K562 (cell line): ENCODE measurements around the gene C5AR2. TPM values are rescaled to one million over a fixed set of nuclear protein-coding genes. Genes with fewer than 3 reads are reported as not detected.

ENCODE experiments used
- ATF1 ChIP-seq, 2 experiments: fragments of 450-650 bp in 1 of 2; IDR thresholded peaks; 2 replicates each; pipeline ENCODE4 v1.6.1; 2016; ENCODE audit warnings: missing compliant biosample characterization in 1 of 2, missing genetic modification characterization in 1 of 2
- DIDO1 ChIP-seq: fragments of 450-650 bp; IDR thresholded peaks from 2 replicates; pipeline ENCODE4 v1.6.1; 2016; ENCODE audit warnings: low read depth, missing biosample characterization, missing genetic modification characterization
- GMEB1 ChIP-seq: fragments of 250-450 bp; sonication (Bioruptor Pico); IDR thresholded peaks from 2 replicates; pipeline ENCODE4 v1.4.0; 2020; ENCODE audit warnings: mild to moderate bottlenecking
- HDAC6 ChIP-seq: IDR thresholded peaks from 2 replicates; pipeline ENCODE4 v1.6.1; 2012; ENCODE audit warnings: low read depth, mild to moderate bottlenecking, control low read depth, inconsistent platforms, low read length, moderate library complexity
- KDM4B ChIP-seq, 2 experiments: fragments of 450-650 bp in 1 of 2; sonication (generic) in 1 of 2; IDR thresholded peaks; 2 replicates each; pipeline ENCODE4 v1.6.1; 2016 to 2017; ENCODE audit warnings: borderline replicate concordance in 2 of 2, antibody characterized with exemption in 1 of 2, low read depth in 1 of 2, mild to moderate bottlenecking in 1 of 2
- KLF10 ChIP-seq: fragments of 250-450 bp; sonication (Bioruptor Pico); IDR thresholded peaks from 2 replicates; pipeline ENCODE4 v1.6.1; 2021; ENCODE audit warnings: matching md5 sums
- LCOR ChIP-seq: sonication (generic); formaldehyde crosslinking; IDR thresholded peaks from 2 replicates; pipeline ENCODE4 v1.8.0; 2022; ENCODE audit warnings: mild to moderate bottlenecking, missing genetic modification reagents
- MAFF ChIP-seq: IDR thresholded peaks from 2 replicates; pipeline ENCODE4 v1.6.1; 2012; ENCODE audit warnings: low read length, improper control_type of control experiment
- MXD1 ChIP-seq: fragments of 250-450 bp; sonication (Bioruptor Pico); IDR thresholded peaks from 2 replicates; pipeline ENCODE4 v1.8.0; 2021; ENCODE audit warnings: borderline replicate concordance, mild to moderate bottlenecking, moderate library complexity; ENCODE audit not compliant: poor library complexity, severe bottlenecking
- NCOA1 ChIP-seq: fragments of 450-650 bp; IDR thresholded peaks from 2 replicates; pipeline ENCODE4 v1.6.1; 2016; ENCODE audit warnings: low read depth
- NR2C1 ChIP-seq, 2 experiments: fragments of 450-650 bp; IDR thresholded peaks; 2 replicates each; pipeline ENCODE4 v1.6.1; 2017; ENCODE audit warnings: mild to moderate bottlenecking in 2 of 2, antibody characterized with exemption in 1 of 2, inconsistent platforms in 1 of 2, missing compliant biosample characterization in 1 of 2, missing genetic modification characterization in 1 of 2
- POLR2G ChIP-seq: fragments of 200-400 bp; formaldehyde crosslinking; IDR thresholded peaks from 2 replicates; pipeline ENCODE4 v1.6.1; 2017; ENCODE audit warnings: low read depth, mild to moderate bottlenecking, antibody characterized with exemption, low read length, moderate library complexity
- RBBP5 ChIP-seq: fragments of 200-600 bp; sonication (generic); IDR thresholded peaks from 2 replicates; pipeline ENCODE4 v1.6.1; 2012; ENCODE audit warnings: borderline replicate concordance, mild to moderate bottlenecking, low read length, control low read depth, inconsistent platforms; ENCODE audit not compliant: insufficient read depth, poor library complexity, severe bottlenecking
- SPI1 ChIP-seq: IDR thresholded peaks from 2 replicates; pipeline ENCODE4 v1.6.1; 2011; ENCODE audit warnings: low read depth, low read length, control low read depth, borderline replicate concordance
- YBX1 ChIP-seq: fragments of 450-650 bp; IDR thresholded peaks from 2 replicates; pipeline ENCODE4 v1.7.1; 2016; ENCODE audit warnings: mild to moderate bottlenecking
- ZFX ChIP-seq: sonication (generic); formaldehyde crosslinking; IDR thresholded peaks from 2 replicates; pipeline ENCODE4 v1.8.0; 2022; ENCODE audit warnings: mild to moderate bottlenecking, missing genetic modification reagents, moderate library complexity
- ZNF436 ChIP-seq: fragments of 250-450, 450-650 bp; sonication (Bioruptor Pico); formaldehyde crosslinking; IDR thresholded peaks from 2 replicates; pipeline ENCODE4 v1.7.0; 2020; ENCODE audit warnings: mild to moderate bottlenecking
- ZNF586 ChIP-seq: fragments of 450-650 bp; formaldehyde crosslinking; conservative IDR thresholded peaks from 2 replicates; pipeline ENCODE4 v1.4.0; 2020; ENCODE audit warnings: mild to moderate bottlenecking, moderate library complexity
- polyA plus RNA-seq, 8 experiments: library from polyadenylated mRNA; depleted of rRNA in 4 of 8; stranded (reverse) in 5 of 8; unstranded in 3 of 8; fragments of >200 nt; fragmentation: Nextera tagmentation in 2 of 8; fragmentation: Illumina TruSeq in 1 of 8; extraction: Ambion mirVana in 2 of 8; extraction: Trizol in 1 of 8; gene quantifications; 2 replicates each; pipeline versions ENCODE4 v1.2.1 to v1.2.3, GENCODE V29; 2011 to 2014; ENCODE audit warnings: inconsistent platforms in 1 of 8, missing spikeins in 1 of 8
- total RNA-seq, 7 experiments: library from RNA; depleted of rRNA in 6 of 7; stranded (reverse); fragments of >200 nt in 6 of 7; fragmentation: Illumina TruSeq in 2 of 7; extraction: Trizol in 2 of 7; gene quantifications; 2 replicates each; pipeline versions ENCODE4 v1.2.1 to v1.2.3, GENCODE V29; 2011 to 2021; ENCODE audit warnings: low replicate concordance in 1 of 7
- TF ChIP-seq, protein P1 (sequence below), 2 experiments: IDR thresholded peaks; 2 replicates each; pipeline ENCODE4 v1.6.1; 2012; ENCODE audit warnings: improper control_type of control experiment in 2 of 2, low read depth in 2 of 2, low read length in 2 of 2, borderline replicate concordance in 1 of 2
- TF ChIP-seq, protein P2 (sequence below): IDR thresholded peaks from 3 replicates; pipeline ENCODE4 v1.6.1; 2011; ENCODE audit warnings: borderline replicate concordance, mild to moderate bottlenecking, moderate library complexity; ENCODE audit not compliant: insufficient read length; ENCODE audit errors: extremely low read depth

C5AR2 gene
- total and polyA plus RNA-seq, 9 of the 15 experiments (the other 6 are each of a cell fraction or from before 2014, with no cell fraction given): 0.01 to 1.1 (median 0.13) TPM

DNA sequence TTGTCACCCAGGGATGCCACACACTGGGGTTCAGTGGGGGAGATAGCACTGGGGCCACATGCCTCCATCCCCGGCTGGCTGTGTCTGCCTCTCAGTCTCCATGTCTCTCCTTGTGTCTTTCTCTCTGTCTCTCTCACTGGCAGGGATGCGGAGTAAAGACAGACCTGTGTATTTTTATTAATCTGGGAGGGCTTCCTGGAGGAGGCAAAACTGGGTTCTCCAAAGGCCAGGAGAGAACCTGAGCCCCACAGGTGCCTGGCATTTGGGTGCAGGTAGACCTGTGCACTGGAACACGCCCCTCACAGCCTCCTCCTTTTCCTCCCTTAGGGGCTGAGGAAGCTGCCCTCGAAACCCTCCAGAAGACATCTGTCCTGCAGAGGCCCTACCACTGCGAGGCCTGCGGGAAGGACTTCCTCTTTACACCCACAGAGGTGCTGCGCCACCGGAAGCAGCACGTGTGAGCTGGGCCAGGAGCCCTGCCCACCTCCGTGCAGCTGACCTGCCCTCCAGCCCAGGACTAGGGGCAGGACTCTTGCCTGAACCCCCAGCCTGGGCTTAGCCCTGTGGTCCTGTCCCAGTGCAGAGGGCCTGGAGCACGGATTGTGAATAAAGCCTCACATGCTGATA is 49.8 kb downstream of the C5AR2 start (continued):
- TF ChIP-seq ZNF586 (CRISPR knock-in tag) (no peak), NCOA1 (no peak), NR2C1 (IDR thresholded peaks at IDR 0.05) (no peak), NR2C1 (tag; IDR thresholded peaks at IDR 0.05) (no peak), ATF1 (CRISPR knock-in tag; IDR thresholded peaks at IDR 0.05) (no peak), ATF1 (tag; IDR thresholded peaks at IDR 0.05) (no peak), ZFX (CRISPR knock-in tag) (0 out of 2 replicates have a peak, but pooled peaks have one; percentile 31), MXD1 (CRISPR knock-in tag) (no peak), HDAC6 (no peak), RBBP5 (no peak), GMEB1 (no peak), LCOR (CRISPR knock-in tag) (no peak), KLF10 (CRISPR knock-in tag) (no peak), DIDO1 (tag) (no peak), YBX1 (no peak), MAFF (no peak), POLR2G (0 out of 2 replicates have a peak, but pooled peaks have one; percentile 28), ZNF436 (CRISPR knock-in tag) (peak; percentile 83), KDM4B (IDR thresholded peaks at IDR 0.05; ENCODE audit: borderline replicate concordance in 2 of 2, low read depth in 1 of 2) (no peak), SPI1 (peak; percentile 71)
- TF ChIP-seq, protein P1, sequence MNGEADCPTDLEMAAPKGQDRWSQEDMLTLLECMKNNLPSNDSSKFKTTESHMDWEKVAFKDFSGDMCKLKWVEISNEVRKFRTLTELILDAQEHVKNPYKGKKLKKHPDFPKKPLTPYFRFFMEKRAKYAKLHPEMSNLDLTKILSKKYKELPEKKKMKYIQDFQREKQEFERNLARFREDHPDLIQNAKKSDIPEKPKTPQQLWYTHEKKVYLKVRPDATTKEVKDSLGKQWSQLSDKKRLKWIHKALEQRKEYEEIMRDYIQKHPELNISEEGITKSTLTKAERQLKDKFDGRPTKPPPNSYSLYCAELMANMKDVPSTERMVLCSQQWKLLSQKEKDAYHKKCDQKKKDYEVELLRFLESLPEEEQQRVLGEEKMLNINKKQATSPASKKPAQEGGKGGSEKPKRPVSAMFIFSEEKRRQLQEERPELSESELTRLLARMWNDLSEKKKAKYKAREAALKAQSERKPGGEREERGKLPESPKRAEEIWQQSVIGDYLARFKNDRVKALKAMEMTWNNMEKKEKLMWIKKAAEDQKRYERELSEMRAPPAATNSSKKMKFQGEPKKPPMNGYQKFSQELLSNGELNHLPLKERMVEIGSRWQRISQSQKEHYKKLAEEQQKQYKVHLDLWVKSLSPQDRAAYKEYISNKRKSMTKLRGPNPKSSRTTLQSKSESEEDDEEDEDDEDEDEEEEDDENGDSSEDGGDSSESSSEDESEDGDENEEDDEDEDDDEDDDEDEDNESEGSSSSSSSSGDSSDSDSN (IDR thresholded peaks at IDR 0.05; ENCODE audit: borderline replicate concordance in 1 of 2, low read depth in 2 of 2, low read length in 2 of 2): no peak
- TF ChIP-seq, protein P2, sequence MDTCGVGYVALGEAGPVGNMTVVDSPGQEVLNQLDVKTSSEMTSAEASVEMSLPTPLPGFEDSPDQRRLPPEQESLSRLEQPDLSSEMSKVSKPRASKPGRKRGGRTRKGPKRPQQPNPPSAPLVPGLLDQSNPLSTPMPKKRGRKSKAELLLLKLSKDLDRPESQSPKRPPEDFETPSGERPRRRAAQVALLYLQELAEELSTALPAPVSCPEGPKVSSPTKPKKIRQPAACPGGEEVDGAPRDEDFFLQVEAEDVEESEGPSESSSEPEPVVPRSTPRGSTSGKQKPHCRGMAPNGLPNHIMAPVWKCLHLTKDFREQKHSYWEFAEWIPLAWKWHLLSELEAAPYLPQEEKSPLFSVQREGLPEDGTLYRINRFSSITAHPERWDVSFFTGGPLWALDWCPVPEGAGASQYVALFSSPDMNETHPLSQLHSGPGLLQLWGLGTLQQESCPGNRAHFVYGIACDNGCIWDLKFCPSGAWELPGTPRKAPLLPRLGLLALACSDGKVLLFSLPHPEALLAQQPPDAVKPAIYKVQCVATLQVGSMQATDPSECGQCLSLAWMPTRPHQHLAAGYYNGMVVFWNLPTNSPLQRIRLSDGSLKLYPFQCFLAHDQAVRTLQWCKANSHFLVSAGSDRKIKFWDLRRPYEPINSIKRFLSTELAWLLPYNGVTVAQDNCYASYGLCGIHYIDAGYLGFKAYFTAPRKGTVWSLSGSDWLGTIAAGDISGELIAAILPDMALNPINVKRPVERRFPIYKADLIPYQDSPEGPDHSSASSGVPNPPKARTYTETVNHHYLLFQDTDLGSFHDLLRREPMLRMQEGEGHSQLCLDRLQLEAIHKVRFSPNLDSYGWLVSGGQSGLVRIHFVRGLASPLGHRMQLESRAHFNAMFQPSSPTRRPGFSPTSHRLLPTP: no peak
